Lung (tissue), 12 donors: ENCODE data around the gene TMEM125. TPM values are rescaled to one million over a fixed set of nuclear protein-coding genes. Genes with fewer than 3 reads are reported as not detected.

Experiments used
- ATAC-seq: fragments of 200-7000 bp; cut with Tn5 transposase; one replicate; pipeline ENCODE4 v1.9.1; 2020; ENCODE audit warnings: moderate number of reproducible peaks; ENCODE audit not compliant: insufficient read depth, low FRiP score
- DNase-seq, 3 donors: peaks; one replicate each; pipeline ENCODE4 v3.0.0-alpha.2; 2013 to 2017
- H3K27ac ChIP-seq, 2 donors: one replicate each; pipeline ENCODE4 v1.5.1; 2013; ENCODE audit warnings: mild to moderate bottlenecking in 2 of 2, moderate library complexity in 2 of 2, control low read depth in 1 of 2, inconsistent platforms in 1 of 2, low read depth in 1 of 2, low read length in 1 of 2
- H3K27me3 ChIP-seq, 3 donors: one replicate each; pipeline ENCODE4 v1.5.1; 2013; ENCODE audit warnings: low read length in 2 of 3; ENCODE audit not compliant: control insufficient read depth in 3 of 3, insufficient read depth in 3 of 3
- H3K36me3 ChIP-seq, 4 donors: one replicate each; pipeline ENCODE4 v1.5.1; 2013; ENCODE audit warnings: low read length in 4 of 4, mild to moderate bottlenecking in 1 of 4, moderate library complexity in 1 of 4; ENCODE audit not compliant: control insufficient read depth in 4 of 4, insufficient read depth in 4 of 4
- H3K4me1 ChIP-seq, 5 donors: one replicate each; pipeline ENCODE4 v1.5.1; 2013; ENCODE audit warnings: low read length in 5 of 5, mild to moderate bottlenecking in 2 of 5, moderate library complexity in 1 of 5; ENCODE audit not compliant: control insufficient read depth in 5 of 5, insufficient read depth in 5 of 5
- H3K4me3 ChIP-seq: one replicate; pipeline ENCODE4 v1.5.1; 2013; ENCODE audit warnings: mild to moderate bottlenecking, control low read depth, moderate library complexity
- H3K9ac ChIP-seq, 2 donors: one replicate each; pipeline ENCODE4 v1.5.1; 2013; ENCODE audit warnings: low read length in 2 of 2, control low read depth in 1 of 2; ENCODE audit not compliant: insufficient read depth in 1 of 2
- H3K9me3 ChIP-seq, 4 donors: one replicate each; pipeline ENCODE4 v1.5.1; 2013; ENCODE audit warnings: low read length in 3 of 4, mild to moderate bottlenecking in 1 of 4, moderate library complexity in 1 of 4; ENCODE audit not compliant: control insufficient read depth in 4 of 4, insufficient read depth in 3 of 4
- CTCF ChIP-seq: IDR thresholded peaks from 2 replicates; pipeline ENCODE4 v1.5.1; 2012; ENCODE audit warnings: mild to moderate bottlenecking; ENCODE audit errors: control extremely low read depth, extremely low read depth
- WGBS, 2 donors: extraction: QIAGEN DNeasy Blood & Tissue Kit; methylation state at CpG; one replicate each; pipeline ENCODE4 v1.1.7; 2013; 5-methylcytosine and 5-hydroxymethylcytosine counted together
- polyA plus RNA-seq, 2 donors: library from polyadenylated mRNA; stranded (reverse); fragments of 200-250 nt; gene quantifications; one replicate each; pipeline ENCODE4 v1.2.1, GENCODE V29; 2013
- total RNA-seq, 2 donors: library from RNA; depleted of rRNA in 1 of 2; stranded (reverse); fragments of >200 nt in 1 of 2; gene quantifications; one replicate each; pipeline ENCODE4 v1.2.1, GENCODE V29; 2014 to 2021
- donor health status: control.
- donor health status: control.
- donor health status: Bipolar disorder and iron deficiency.
- donor health status: healthy.
- donor health status: DM: yes; HTN: yes; CAD: no.

Gene TMEM125
- total and polyA plus RNA-seq, 4 donors, result 41.0 to 228 (median 114) TPM

DNA sequence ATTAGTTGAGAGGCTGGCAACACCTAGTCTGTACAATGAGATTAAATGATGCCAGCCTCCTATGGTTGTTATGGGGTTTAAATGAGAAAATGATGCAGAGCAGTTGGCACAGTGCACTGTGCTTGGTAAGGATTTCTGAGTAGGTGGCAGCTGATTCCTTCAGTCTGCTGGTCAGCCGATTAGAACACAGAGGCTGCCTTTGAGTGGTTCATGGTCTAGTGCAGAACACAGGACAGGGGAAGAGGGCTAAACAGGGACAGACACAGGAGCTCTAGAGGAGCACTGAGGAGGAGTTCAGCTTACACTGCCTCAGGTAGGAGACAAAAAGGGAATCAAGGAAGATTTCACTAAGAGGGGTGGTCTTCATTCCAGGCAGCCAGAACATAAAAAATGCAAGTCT, 32.4 kb downstream of the TMEM125 start:
- ATAC-seq, result no peak
- H3K9me3 ChIP-seq, result no peaks in the 10 kb centered on the region
- DNase-seq, result peak; percentile 68 to 88 (median 82)
- peaks cover 0 to 10% (median 0%) of the 10 kb centered on the region in 4 donors for H3K36me3 ChIP-seq
- WGBS, 2 donors, result 42 to 58% methylated on average over 1 of the region's 1 CpG
- peak overlapping the region; percentile 16 for H3K4me3 ChIP-seq
- no peak for TF ChIP-seq CTCF
- no peak overlapping the region for H3K9ac ChIP-seq
- peaks cover 3 to 35% (median 21%) of the 10 kb centered on the region in 5 donors for H3K4me1 ChIP-seq
- no peaks in the 10 kb centered on the region for H3K27me3 ChIP-seq
- peak overlapping the region; percentile 3 to 12 for H3K27ac ChIP-seq

GRCh38 chr1:43302721-43303470, 33.1 kb downstream of the TMEM125 start:
- ATAC-seq (no peak), DNase-seq (no peak)
- WGBS, 2 donors, result 67 to 78% methylated on average over 7 of the region's 7 CpGs
- Histone ChIP-seq H3K4me3 (peak overlapping the region; percentile 1), H3K27ac (peak overlapping the region in 1 of 2 donors; percentile 44), H3K9me3 (no peaks in the 10 kb centered on the region), H3K9ac (no peak overlapping the region), H3K27me3 (no peaks in the 10 kb centered on the region), H3K4me1 (peaks cover 3 to 35% (median 21%) of the 10 kb centered on the region in 5 donors), H3K36me3 (peaks cover 0 to 12% (median 0%) of the 10 kb centered on the region in 4 donors)
- no peak for TF ChIP-seq CTCF

DNA sequence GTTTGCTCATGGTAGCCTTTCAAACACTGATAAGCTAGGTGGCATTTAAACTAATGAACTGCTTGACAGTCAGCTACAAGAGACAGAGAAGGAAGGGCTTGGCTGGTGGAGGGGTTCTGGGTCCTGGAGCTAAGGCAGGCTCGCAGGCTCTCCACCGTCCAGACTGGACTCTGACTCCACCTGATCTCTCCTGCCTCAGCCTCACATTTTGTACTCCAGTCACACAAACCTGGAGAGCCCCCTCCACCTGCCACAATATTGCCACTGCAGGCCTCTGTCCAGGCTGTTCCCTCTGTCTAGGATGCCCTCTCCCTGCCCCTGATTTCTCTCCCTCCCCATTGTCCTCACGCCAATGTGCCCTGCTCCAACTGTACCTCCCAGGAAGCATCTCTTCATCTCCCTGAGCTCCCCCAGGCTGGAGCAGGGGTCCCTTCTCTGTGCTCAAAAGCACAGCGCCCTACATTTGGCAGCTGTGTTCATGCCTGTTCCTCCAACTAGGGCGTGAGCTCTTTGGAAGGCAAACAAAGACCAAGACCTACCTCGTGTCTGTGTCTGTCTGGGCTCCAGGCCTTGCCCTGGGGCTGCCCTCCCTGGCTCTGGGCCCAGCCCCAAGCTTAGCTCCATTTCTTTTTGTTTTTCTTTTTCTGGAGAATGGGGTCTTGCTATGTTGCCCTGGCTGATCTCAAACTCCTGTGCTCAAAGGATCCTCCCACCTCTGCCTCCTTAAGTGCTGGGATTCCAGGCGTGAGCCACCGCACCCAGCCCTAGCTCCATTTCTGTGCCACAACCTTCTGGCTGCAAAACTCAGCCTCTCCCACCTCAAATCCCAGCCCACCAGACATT, 33.9 kb downstream of the TMEM125 start:
- H3K27me3 ChIP-seq, result no peaks in the 10 kb centered on the region
- H3K9me3 ChIP-seq, result no peaks in the 10 kb centered on the region
- DNase-seq (peak in 2 of 3 donors; percentile 56), ATAC-seq (no peak)
- TF ChIP-seq CTCF, result no peak
- peaks cover 3 to 35% (median 21%) of the 10 kb centered on the region in 5 donors for H3K4me1 ChIP-seq
- H3K4me3 ChIP-seq, result no peak overlapping the region
- 53 to 80% methylated on average over 8 of the region's 8 CpGs for WGBS, 2 donors
- peak overlapping the region in 1 of 2 donors; percentile 44 for H3K27ac ChIP-seq
- no peak overlapping the region for H3K9ac ChIP-seq
- peaks cover 0 to 12% (median 0%) of the 10 kb centered on the region in 4 donors for H3K36me3 ChIP-seq
